Suprapubic skin (tissue), 4 donors: ENCODE measurements around the gene PANK3. TPM values are rescaled to one million over a fixed set of nuclear protein-coding genes. Genes with fewer than 3 reads are reported as not detected.
"Not testable (repeated sequence)": the region's sequence is repeated elsewhere in the genome, so short reads cannot be mapped to it uniquely, and the experiment has no call there.

ENCODE experiments used
- DNase-seq, 2 donors: peaks; one replicate each; pipeline ENCODE4 v3.0.0-alpha.2; 2019; ENCODE audit warnings: low spot score in 2 of 2
- H3K27ac ChIP-seq: fragments of 200-600 bp; sonication (generic); one replicate; pipeline ENCODE4 v1.5.1; 2019
- H3K27me3 ChIP-seq: fragments of 200-600 bp; sonication (generic); one replicate; pipeline ENCODE4 v1.5.1; 2019
- H3K36me3 ChIP-seq: fragments of 200-600 bp; sonication (generic); one replicate; pipeline ENCODE4 v1.5.1; 2019
- H3K4me1 ChIP-seq: fragments of 200-600 bp; sonication (generic); one replicate; pipeline ENCODE4 v1.5.1; 2019
- H3K4me3 ChIP-seq: fragments of 200-600 bp; sonication (generic); one replicate; pipeline ENCODE4 v1.5.1; 2019; ENCODE audit warnings: mild to moderate bottlenecking
- H3K9me3 ChIP-seq: fragments of 200-600 bp; sonication (generic); one replicate; pipeline ENCODE4 v1.5.1; 2019
- CTCF ChIP-seq, 2 donors: fragments of 200-600 bp in 1 of 2; fragments of 450-650 bp in 1 of 2; sonication (generic) in 1 of 2; IDR thresholded peaks; one replicate each; pipeline ENCODE4 v1.5.1; 2016 to 2019; ENCODE audit warnings: antibody characterized with exemption in 2 of 2, mild to moderate bottlenecking in 1 of 2, moderate library complexity in 1 of 2
- EP300 ChIP-seq: sonication (generic); formaldehyde crosslinking; IDR thresholded peaks from one replicate; pipeline ENCODE4 v1.6.1; 2017; ENCODE audit warnings: antibody characterized with exemption
- POLR2A ChIP-seq, 2 donors: fragments of 450-650 bp; IDR thresholded peaks; one replicate each; pipeline ENCODE4 v1.6.1; 2017; ENCODE audit warnings: antibody characterized with exemption in 2 of 2, mild to moderate bottlenecking in 2 of 2, moderate library complexity in 2 of 2
- POLR2AphosphoS5 ChIP-seq, 3 donors: sonication (generic); formaldehyde crosslinking; IDR thresholded peaks; one replicate each; pipeline ENCODE4 v1.6.1; 2017; ENCODE audit warnings: antibody characterized with exemption in 3 of 3
- WGBS: methylation state at CpG from one replicate; pipeline ENCODE4 v1.1.5; 2018; 5-methylcytosine and 5-hydroxymethylcytosine counted together
- total RNA-seq, 4 donors: library from RNA; depleted of rRNA; stranded (reverse); fragments of >200 nt; gene quantifications; one replicate each; pipeline ENCODE4 v1.1.0, GENCODE V29; 2016

The PANK3 gene
- total RNA-seq, 4 donors from 2014 or later: 30.3 to 53.7 (median 35.0) TPM

GRCh38 chr5:168596927-168597326, 17.8 kb upstream of the PANK3 start:
- no peak overlapping the region for H3K4me3 ChIP-seq
- TF ChIP-seq POLR2AphosphoS5 (IDR thresholded peaks at IDR 0.05) (no peak), POLR2A (IDR thresholded peaks at IDR 0.05) (no peak), EP300 (no peak), CTCF (IDR thresholded peaks at IDR 0.05) (no peak)
- H3K27me3 ChIP-seq: no peaks in the 10 kb centered on the region
- H3K9me3 ChIP-seq: no peaks in the 10 kb centered on the region
- no peaks in the 10 kb centered on the region for H3K36me3 ChIP-seq
- no peak for DNase-seq
- no peak overlapping the region for H3K27ac ChIP-seq
- peaks cover 2% of the 10 kb centered on the region for H3K4me1 ChIP-seq
- WGBS: 59% methylated on average over 2 of the region's 2 CpGs

GRCh38 chr5:168596122-168596521, 17.0 kb upstream of the PANK3 start:
- 62% methylated on average over 1 of the region's 1 CpG for WGBS

DNA sequence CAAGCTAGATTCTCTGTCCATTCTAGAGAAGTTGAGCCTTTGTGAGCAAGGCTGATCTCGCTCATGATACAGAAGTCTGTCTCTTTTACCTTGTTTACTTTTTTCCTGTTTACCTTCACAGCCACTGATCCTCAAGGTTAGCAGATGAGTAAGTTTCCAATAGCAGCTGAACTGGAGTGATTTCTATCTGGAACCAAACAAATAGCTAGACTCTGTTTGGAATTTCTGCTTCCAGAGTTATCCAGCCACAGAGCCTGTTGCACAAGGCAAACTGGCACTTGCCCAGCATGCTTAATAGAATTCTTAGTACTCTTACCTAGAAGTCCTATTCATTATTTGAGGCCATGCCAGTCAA, 12.8 kb upstream of the PANK3 start:
- Histone ChIP-seq H3K36me3 (no peaks in the 10 kb centered on the region), H3K4me1 (peaks cover 3% of the 10 kb centered on the region), H3K27ac (no peak overlapping the region), H3K9me3 (no peaks in the 10 kb centered on the region), H3K27me3 (no peaks in the 10 kb centered on the region), H3K4me3 (no peak overlapping the region)
- TF ChIP-seq POLR2A (IDR thresholded peaks at IDR 0.05) (no peak), EP300 (no peak)
- 81% methylated on average over 1 of the region's 1 CpG for WGBS
- DNase-seq: no peak

More at GRCh38 chr5:168596122-168596521, 17.0 kb upstream of the PANK3 start:
- H3K27me3 ChIP-seq, DNase-seq, H3K4me1 ChIP-seq, H3K9me3 ChIP-seq, H3K27ac ChIP-seq, H3K4me3 ChIP-seq, H3K36me3 ChIP-seq: not testable (repeated sequence)

GRCh38 chr5:168591302-168592013, 12.3 kb upstream of the PANK3 start:
- TF ChIP-seq POLR2A (IDR thresholded peaks at IDR 0.05): no peak
- no peak for TF ChIP-seq POLR2AphosphoS5 (IDR thresholded peaks at IDR 0.05)
- no peak for TF ChIP-seq EP300
- no peak for TF ChIP-seq CTCF (IDR thresholded peaks at IDR 0.05)
- no peak for DNase-seq
- H3K36me3 ChIP-seq: no peaks in the 10 kb centered on the region
- no peak overlapping the region for H3K4me3 ChIP-seq
- H3K27ac ChIP-seq: no peak overlapping the region
- no peaks in the 10 kb centered on the region for H3K27me3 ChIP-seq
- 75% methylated on average over 2 of the region's 2 CpGs for WGBS
- peaks cover 3% of the 10 kb centered on the region for H3K4me1 ChIP-seq
- no peaks in the 10 kb centered on the region for H3K9me3 ChIP-seq

- DNase-seq: no peak
- Histone ChIP-seq H3K27ac (no peak overlapping the region), H3K9me3 (no peaks in the 10 kb centered on the region), H3K4me3 (no peak overlapping the region), H3K36me3 (no peaks in the 10 kb centered on the region), H3K4me1 (peaks cover 3% of the 10 kb centered on the region), H3K27me3 (no peaks in the 10 kb centered on the region)
- 82% methylated on average over 2 of the region's 3 CpGs for WGBS
- TF ChIP-seq POLR2AphosphoS5 (IDR thresholded peaks at IDR 0.05): no peak
- no peak for TF ChIP-seq CTCF (IDR thresholded peaks at IDR 0.05)
- no peak for TF ChIP-seq EP300
- TF ChIP-seq POLR2A (IDR thresholded peaks at IDR 0.05): no peak
Measured at GRCh38 chr5:168590666-168591065, 11.5 kb upstream of the PANK3 start.

GRCh38 chr5:168587987-168588386, 8.8 kb upstream of the PANK3 start:
- Histone ChIP-seq H3K27ac (no peak overlapping the region), H3K4me3 (no peak overlapping the region), H3K4me1 (peaks cover 3% of the 10 kb centered on the region), H3K27me3 (no peaks in the 10 kb centered on the region), H3K9me3 (no peaks in the 10 kb centered on the region), H3K36me3 (no peaks in the 10 kb centered on the region)
- 89% methylated on average over 5 of the region's 5 CpGs for WGBS
- TF ChIP-seq POLR2AphosphoS5 (IDR thresholded peaks at IDR 0.05): no peak
- no peak for TF ChIP-seq CTCF (IDR thresholded peaks at IDR 0.05)
- TF ChIP-seq POLR2A (IDR thresholded peaks at IDR 0.05): no peak
- no peak for TF ChIP-seq EP300
- DNase-seq: no peak
